OCI-LY1 (cell line): Measurements from ENCODE around the gene RNASE12.

Experiments used
- H2AFZ ChIP-seq: fragments of 200-600 bp; sonication (generic), shearing (Covaris generic); 2 replicates; pipeline ENCODE4 v1.6.0; 2014; ENCODE audit warnings: antibody characterized with exemption, mild to moderate bottlenecking, low read length
- H3F3A ChIP-seq: fragments of 200-600 bp; sonication (generic), shearing (Covaris generic); 2 replicates; pipeline ENCODE4 v1.6.0; 2014; ENCODE audit warnings: mild to moderate bottlenecking, antibody characterized with exemption, low read length, moderate library complexity; ENCODE audit not compliant: insufficient read depth
- H3K27ac ChIP-seq: fragments of 200-600 bp; sonication (generic); 2 replicates; pipeline ENCODE4 v1.5.1; 2014; ENCODE audit warnings: low read length, mixed run types, mild to moderate bottlenecking, low read depth; ENCODE audit not compliant: poor library complexity, severe bottlenecking
- H3K27me3 ChIP-seq: fragments of 200-600 bp; sonication (generic); 2 replicates; pipeline ENCODE4 v1.6.0; 2014; ENCODE audit warnings: antibody characterized with exemption, mild to moderate bottlenecking, low read length, moderate library complexity; ENCODE audit not compliant: insufficient read depth
- H3K36me3 ChIP-seq: fragments of 200-600 bp; sonication (generic); 2 replicates; pipeline ENCODE4 v1.6.1; 2014; ENCODE audit warnings: mild to moderate bottlenecking, antibody characterized with exemption, low read length, moderate library complexity, mixed read lengths; ENCODE audit not compliant: insufficient read depth
- H3K4me1 ChIP-seq: fragments of 200-600 bp; sonication (generic); 2 replicates; pipeline ENCODE4 v1.5.1; 2014; ENCODE audit warnings: mild to moderate bottlenecking, low read length, moderate library complexity; ENCODE audit not compliant: insufficient read depth, severe bottlenecking
- H3K4me2 ChIP-seq: fragments of 200-600 bp; sonication (generic), shearing (Covaris generic); 2 replicates; pipeline ENCODE4 v1.6.1; 2014; ENCODE audit warnings: low read length
- H3K4me3 ChIP-seq: fragments of 200-600 bp; sonication (generic); 2 replicates; pipeline ENCODE4 v1.5.1; 2014; ENCODE audit warnings: low read length, low read depth, mild to moderate bottlenecking, mixed read lengths; ENCODE audit not compliant: poor library complexity, severe bottlenecking
- H3K79me2 ChIP-seq: fragments of 200-600 bp; shearing (Covaris generic); 2 replicates; pipeline ENCODE4 v1.6.1; 2016; ENCODE audit warnings: mixed run types, low read length, mixed read lengths; ENCODE audit not compliant: insufficient read depth
- H3K9ac ChIP-seq: fragments of 200-600 bp; sonication (generic), shearing (Covaris generic); 2 replicates; pipeline ENCODE4 v1.6.1; 2014; ENCODE audit warnings: mild to moderate bottlenecking, low read length, mixed read lengths
- H3K9me2 ChIP-seq: fragments of 200-600 bp; sonication (generic), shearing (Covaris generic); 2 replicates; pipeline ENCODE4 v1.6.1; 2014; ENCODE audit warnings: low read depth, mild to moderate bottlenecking, low read length, mixed read lengths
- H3K9me3 ChIP-seq: fragments of 200-600 bp; shearing (Covaris generic); 2 replicates; pipeline ENCODE4 v1.6.1; 2014; ENCODE audit warnings: low read length, mixed read lengths
- H4K20me1 ChIP-seq: fragments of 200-600 bp; sonication (generic), shearing (Covaris generic); 2 replicates; pipeline ENCODE4 v1.6.0; 2016; ENCODE audit warnings: mild to moderate bottlenecking, low read length; ENCODE audit not compliant: insufficient read depth
- EZH2 ChIP-seq: fragments of 200-600 bp; sonication (generic), shearing (Covaris generic); IDR thresholded peaks from 2 replicates; pipeline ENCODE4 v1.8.0; 2017; ENCODE audit warnings: borderline replicate concordance, mixed run types, mild to moderate bottlenecking, antibody characterized with exemption, low read length, moderate library complexity, mixed read lengths

Gene RNASE12

GRCh38 chr14:20546877-20547276 is 44.3 kb downstream of the RNASE12 start:
- no peaks in the 10 kb centered on the region for H3K27me3 ChIP-seq
- no peaks in the 10 kb centered on the region for H4K20me1 ChIP-seq
- no peak for TF ChIP-seq EZH2
- no peak overlapping the region for H3K4me3 ChIP-seq
- no peaks in the 10 kb centered on the region for H3K36me3 ChIP-seq
- no peaks in the 10 kb centered on the region for H3F3A ChIP-seq
- H3K9ac ChIP-seq: no peak overlapping the region
- H3K27ac ChIP-seq: no peak overlapping the region
- H3K9me2 ChIP-seq: no peaks in the 10 kb centered on the region
- H3K79me2 ChIP-seq: no peaks in the 10 kb centered on the region
- no peaks in the 10 kb centered on the region for H3K9me3 ChIP-seq
- no peak overlapping the region for H2AFZ ChIP-seq
- no peak overlapping the region for H3K4me2 ChIP-seq
- H3K4me1 ChIP-seq: no peaks in the 10 kb centered on the region
